ENCODE results near the gene DDB1. TPM values are rescaled to one million over a fixed set of nuclear protein-coding genes. Genes with fewer than 3 reads are reported as not detected.

Gene DDB1
- total and polyA plus RNA-seq, 9 of the 15 experiments (the other 6 are each of a cell fraction or from before 2014, with no cell fraction given), result 172 to 361 (median 266) TPM

DNA sequence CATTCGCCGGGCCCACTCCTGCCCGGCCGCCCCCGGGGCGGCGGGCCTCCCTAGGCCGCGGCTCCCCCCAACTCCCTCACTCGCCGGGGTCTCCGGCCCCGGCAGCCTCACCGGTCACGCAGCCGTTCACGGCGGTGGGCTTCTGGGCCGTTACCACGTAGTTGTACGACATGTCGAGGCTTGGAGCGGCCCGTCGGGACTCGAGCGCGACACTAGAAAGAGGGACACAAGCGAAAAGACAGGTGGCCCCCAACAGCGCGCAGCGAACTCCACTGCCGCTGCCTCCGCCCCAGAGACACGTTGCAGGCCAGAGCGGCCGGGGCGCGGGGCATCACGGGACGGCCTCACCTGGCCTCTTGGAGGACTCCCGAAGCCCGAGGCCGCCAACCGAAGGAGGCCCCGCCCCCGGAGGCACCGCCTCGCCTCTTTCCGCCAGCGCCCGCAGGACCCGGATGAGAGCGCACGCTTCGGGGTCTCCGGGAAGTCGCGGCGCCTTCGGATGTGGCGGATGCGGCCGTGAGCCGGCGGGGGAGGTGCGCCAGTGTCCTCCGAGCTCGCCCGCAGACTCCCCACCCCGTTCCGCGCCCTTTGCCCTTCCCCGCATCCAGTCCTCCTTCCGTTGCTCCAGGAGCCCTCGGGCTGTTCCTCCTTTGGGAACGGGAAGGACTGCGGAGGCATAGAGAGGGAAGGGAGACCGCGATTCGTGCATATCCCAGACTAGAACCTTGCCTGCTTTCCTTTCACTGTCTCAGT lies at the start of gene DDB1, which contains the start of gene TKFC (continued):
- TF ChIP-seq, protein P1, sequence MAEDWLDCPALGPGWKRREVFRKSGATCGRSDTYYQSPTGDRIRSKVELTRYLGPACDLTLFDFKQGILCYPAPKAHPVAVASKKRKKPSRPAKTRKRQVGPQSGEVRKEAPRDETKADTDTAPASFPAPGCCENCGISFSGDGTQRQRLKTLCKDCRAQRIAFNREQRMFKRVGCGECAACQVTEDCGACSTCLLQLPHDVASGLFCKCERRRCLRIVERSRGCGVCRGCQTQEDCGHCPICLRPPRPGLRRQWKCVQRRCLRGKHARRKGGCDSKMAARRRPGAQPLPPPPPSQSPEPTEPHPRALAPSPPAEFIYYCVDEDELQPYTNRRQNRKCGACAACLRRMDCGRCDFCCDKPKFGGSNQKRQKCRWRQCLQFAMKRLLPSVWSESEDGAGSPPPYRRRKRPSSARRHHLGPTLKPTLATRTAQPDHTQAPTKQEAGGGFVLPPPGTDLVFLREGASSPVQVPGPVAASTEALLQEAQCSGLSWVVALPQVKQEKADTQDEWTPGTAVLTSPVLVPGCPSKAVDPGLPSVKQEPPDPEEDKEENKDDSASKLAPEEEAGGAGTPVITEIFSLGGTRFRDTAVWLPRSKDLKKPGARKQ (CRISPR knock-in tag; IDR thresholded peaks at IDR 0.05), result no peak
- TF ChIP-seq, protein P2, sequence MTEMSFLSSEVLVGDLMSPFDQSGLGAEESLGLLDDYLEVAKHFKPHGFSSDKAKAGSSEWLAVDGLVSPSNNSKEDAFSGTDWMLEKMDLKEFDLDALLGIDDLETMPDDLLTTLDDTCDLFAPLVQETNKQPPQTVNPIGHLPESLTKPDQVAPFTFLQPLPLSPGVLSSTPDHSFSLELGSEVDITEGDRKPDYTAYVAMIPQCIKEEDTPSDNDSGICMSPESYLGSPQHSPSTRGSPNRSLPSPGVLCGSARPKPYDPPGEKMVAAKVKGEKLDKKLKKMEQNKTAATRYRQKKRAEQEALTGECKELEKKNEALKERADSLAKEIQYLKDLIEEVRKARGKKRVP (CRISPR knock-in tag; IDR thresholded peaks at IDR 0.05), result no peak
- TF ChIP-seq ATF1 (CRISPR knock-in tag; IDR thresholded peaks at IDR 0.05) (no peak), ATF1 (tag; IDR thresholded peaks at IDR 0.05) (peak; percentile 58; the same call in 1 of the 2 replicates), ZC3H8 (IDR thresholded peaks at IDR 0.05) (no peak), THAP12 (CRISPR knock-in tag; IDR thresholded peaks at IDR 0.05) (peak; percentile 92), HMBOX1 (IDR thresholded peaks at IDR 0.05) (no peak), RBM25 (IDR thresholded peaks at IDR 0.05; ENCODE audit: low read depth, low read length, severe bottlenecking) (peak; percentile 88), TEAD1 (CRISPR knock-in tag; IDR thresholded peaks at IDR 0.05) (peak in 1 of 2 experiments; percentile 55; a peak in 1 of 4 replicates), YY1 (IDR thresholded peaks at IDR 0.05; ENCODE audit: borderline replicate concordance in 1 of 3, control insufficient read depth in 1 of 3, extremely low read depth in 1 of 3, insufficient read depth in 3 of 3, insufficient read length in 1 of 3, insufficient replicate concordance in 2 of 3, low read depth in 1 of 3, low read length in 2 of 3) (peak in 1 of 3 experiments; percentile 64), MTA3 (IDR thresholded peaks at IDR 0.05; ENCODE audit: borderline replicate concordance) (peak; percentile 80; the same call in 1 of the 2 replicates), CC2D1A (IDR thresholded peaks at IDR 0.05) (no peak), ZNF384 (IDR thresholded peaks at IDR 0.05; ENCODE audit: low read depth, low read length) (no peak), TBP (optimal IDR thresholded peaks at IDR 0.05; ENCODE audit: low read depth, low read length) (peak; percentile 85), ZNF785 (CRISPR knock-in tag; IDR thresholded peaks at IDR 0.05) (no peak), RAD21 (CRISPR knock-in tag; conservative IDR thresholded peaks at IDR 0.05 in 1 of 2, IDR thresholded peaks at IDR 0.05 in 1 of 2) (no peak), ZNF696 (CRISPR knock-in tag; conservative IDR thresholded peaks at IDR 0.05) (no peak), KDM2B (CRISPR knock-in tag; IDR thresholded peaks at IDR 0.05) (peak; percentile 84; the same call in 1 of the 2 replicates), FOSL1 (tag; conservative IDR thresholded peaks at IDR 0.05) (0 out of 2 replicates have a peak, but pooled peaks have one; percentile 44), ZNF561 (CRISPR knock-in tag; conservative IDR thresholded peaks at IDR 0.05) (no peak), ZFX (CRISPR knock-in tag; IDR thresholded peaks at IDR 0.05) (peak; percentile 98)
